ENCODE data around the gene RNMT.

RNMT gene

GRCh38 chr18:13809043-13809430 lies 82.6 kb downstream of the RNMT start:
- H3K4me3 ChIP-seq (ENCODE audit: low read depth, low read length), result no peak overlapping the region
- DNase-seq (ENCODE audit: low read depth), result no peak

GRCh38 chr18:13809531-13810255 lies 83.2 kb downstream of the RNMT start:
- H3K4me3 ChIP-seq (ENCODE audit: low read depth, low read length), result no peak overlapping the region
- DNase-seq (ENCODE audit: low read depth), result no peak

DNA sequence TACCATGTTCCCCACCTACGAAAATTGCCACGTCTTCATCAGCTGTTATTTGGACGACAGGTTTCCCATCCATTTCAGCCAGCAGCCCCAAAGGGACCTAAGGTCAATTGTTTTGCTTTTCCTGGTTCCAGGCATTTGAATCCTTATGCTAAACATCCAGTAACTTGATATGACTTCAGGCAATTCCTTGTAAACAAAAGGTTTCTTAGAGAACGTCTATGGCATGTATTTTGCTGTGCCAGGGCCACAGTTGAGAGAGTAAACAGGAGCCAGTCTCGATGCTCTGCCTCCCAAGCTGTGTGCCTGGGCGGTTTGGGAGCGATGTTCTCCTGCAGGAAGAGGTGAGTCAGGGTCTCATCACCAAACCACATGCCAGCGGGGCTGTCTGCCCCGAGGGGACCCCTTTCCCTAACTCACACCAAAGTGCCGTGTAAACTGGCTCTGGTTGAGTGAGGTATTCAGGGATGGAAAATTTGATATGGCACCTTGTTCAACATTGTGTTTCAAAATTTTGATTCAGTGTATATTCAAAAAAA lies 84.5 kb downstream of the RNMT start:
- DNase-seq (ENCODE audit: low read depth), result no peak
- no peak overlapping the region for H3K4me3 ChIP-seq (ENCODE audit: low read depth, low read length)

DNA sequence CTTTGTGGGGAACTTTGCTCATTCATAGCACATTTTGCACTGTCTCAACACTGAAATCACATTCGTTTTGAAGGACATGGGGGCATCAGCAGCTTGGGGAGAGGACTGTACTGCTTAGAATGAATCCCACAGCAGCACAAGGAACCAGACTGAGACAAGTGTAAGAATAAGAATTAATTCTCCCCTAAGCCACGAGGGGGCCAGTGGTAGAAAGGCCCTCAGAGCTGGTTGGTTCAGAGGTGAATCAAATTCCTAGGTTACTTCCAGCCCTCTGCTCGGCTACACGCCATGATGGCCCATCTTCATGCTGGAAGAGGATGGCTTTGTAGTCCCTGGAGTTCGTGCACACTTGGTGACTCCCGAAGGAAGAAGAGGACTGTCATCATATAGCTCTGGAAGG lies 85.5 kb downstream of the RNMT start:
- DNase-seq (ENCODE audit: low read depth), result no peak

GRCh38 chr18:13813271-13813849 lies 86.9 kb downstream of the RNMT start:
- no peak overlapping the region for H3K4me3 ChIP-seq (ENCODE audit: low read depth, low read length)
- no peak for DNase-seq (ENCODE audit: low read depth)

More for the DNA sequence above, 85.5 kb downstream of the RNMT start:
- no peak overlapping the region for H3K4me3 ChIP-seq (ENCODE audit: low read depth, low read length)
